ENCODE data around the gene PPP1R2C.

The PPP1R2C gene

DNA sequence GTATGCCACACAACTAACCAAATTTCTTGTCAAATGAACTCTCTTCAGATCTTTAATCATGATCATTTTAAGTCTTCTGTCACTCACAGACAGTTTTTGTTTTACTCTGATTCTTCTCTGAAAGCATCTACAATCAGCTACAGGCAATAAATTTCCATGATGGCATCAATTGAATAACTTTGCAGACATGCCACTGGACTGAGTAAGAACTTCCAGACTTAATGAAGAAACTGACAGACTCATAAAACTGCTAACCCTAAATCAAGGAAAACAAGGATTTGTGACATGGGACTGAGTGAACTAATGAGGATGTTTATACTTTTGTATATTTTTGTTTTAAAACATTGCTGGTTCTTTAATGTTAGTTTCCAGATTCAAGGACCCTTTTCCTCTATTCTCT is 5.5 kb upstream of the PPP1R2C start:
- Histone ChIP-seq H3K27ac (ENCODE audit: low read depth, low read length) (no peak overlapping the region), H3K27me3 (ENCODE audit: control insufficient read depth in 1 of 2, insufficient read depth in 2 of 2, low read length in 2 of 2) (peaks cover 0 to 4% of the 10 kb centered on the region in 2 donors)

DNA sequence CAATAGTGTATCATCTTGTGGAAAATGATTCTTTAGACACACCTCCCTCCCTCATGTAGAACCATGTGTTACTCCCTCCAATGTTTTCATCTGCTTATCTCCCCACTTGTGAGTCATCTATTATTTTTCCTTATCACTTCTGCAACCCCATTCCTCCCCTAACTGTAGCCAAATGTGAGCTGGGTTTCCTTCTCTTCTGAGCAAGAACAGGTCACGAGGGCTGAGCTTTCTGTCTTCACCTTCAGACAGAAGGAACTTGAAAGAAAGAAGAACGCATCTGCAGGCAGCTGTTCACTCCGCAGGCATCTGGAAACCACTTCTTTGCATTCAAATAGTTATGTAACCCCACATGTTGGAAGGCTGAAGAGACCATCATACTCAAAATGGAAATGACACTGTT is 1.8 kb downstream of the PPP1R2C start:
- Histone ChIP-seq H3K36me3 (ENCODE audit: insufficient read depth, low read length) (no peaks in the 10 kb centered on the region), H3K27ac (ENCODE audit: low read depth, low read length) (no peak overlapping the region), H3K4me1 (ENCODE audit: insufficient read depth, low read length) (no peaks in the 10 kb centered on the region), H3K9me3 (ENCODE audit: low read length) (no peaks in the 10 kb centered on the region), H3K4me3 (ENCODE audit: low read depth in 1 of 2, low read length in 2 of 2) (no peak overlapping the region), H3K9ac (ENCODE audit: low read length) (no peak overlapping the region), H3K27me3 (ENCODE audit: control insufficient read depth in 1 of 2, insufficient read depth in 2 of 2, low read length in 2 of 2) (peaks cover 0 to 11% of the 10 kb centered on the region in 2 donors)

More for the DNA sequence above, 5.5 kb upstream of the PPP1R2C start:
- Histone ChIP-seq H3K4me3 (ENCODE audit: low read depth in 1 of 2, low read length in 2 of 2) (no peak overlapping the region), H3K9ac (ENCODE audit: low read length) (no peak overlapping the region), H3K9me3 (ENCODE audit: low read length) (no peaks in the 10 kb centered on the region), H3K36me3 (ENCODE audit: insufficient read depth, low read length) (no peaks in the 10 kb centered on the region), H3K4me1 (ENCODE audit: insufficient read depth, low read length) (no peaks in the 10 kb centered on the region)

DNA sequence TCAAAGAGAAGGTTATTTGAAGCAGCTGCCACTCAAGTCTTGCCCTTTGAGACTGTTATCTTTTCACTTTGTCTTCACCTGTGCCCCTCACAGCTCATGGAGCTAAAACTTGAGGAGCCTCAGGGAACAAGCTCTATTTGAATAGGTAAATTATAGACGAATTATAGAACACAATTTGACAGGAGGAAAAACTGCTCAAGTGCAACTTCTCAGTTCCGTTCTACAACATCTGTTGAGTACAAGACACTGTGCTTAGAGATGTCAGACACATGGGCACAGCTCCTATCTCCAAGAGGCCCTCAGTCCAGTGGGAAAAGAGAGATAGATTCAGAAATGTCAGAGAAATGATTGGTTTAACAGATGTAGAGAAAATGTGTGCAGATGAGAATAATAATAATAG is 5.1 kb downstream of the PPP1R2C start:
- H3K27ac ChIP-seq (ENCODE audit: low read depth, low read length) = no peak overlapping the region
- no peak overlapping the region for H3K9ac ChIP-seq (ENCODE audit: low read length)
- H3K9me3 ChIP-seq (ENCODE audit: low read length) = no peaks in the 10 kb centered on the region
- no peaks in the 10 kb centered on the region for H3K36me3 ChIP-seq (ENCODE audit: insufficient read depth, low read length)
- peaks cover 0 to 1% of the 10 kb centered on the region in 2 donors for H3K27me3 ChIP-seq (ENCODE audit: control insufficient read depth in 1 of 2, insufficient read depth in 2 of 2, low read length in 2 of 2)
- no peak overlapping the region for H3K4me3 ChIP-seq (ENCODE audit: low read depth in 1 of 2, low read length in 2 of 2)
- no peaks in the 10 kb centered on the region for H3K4me1 ChIP-seq (ENCODE audit: insufficient read depth, low read length)

DNA sequence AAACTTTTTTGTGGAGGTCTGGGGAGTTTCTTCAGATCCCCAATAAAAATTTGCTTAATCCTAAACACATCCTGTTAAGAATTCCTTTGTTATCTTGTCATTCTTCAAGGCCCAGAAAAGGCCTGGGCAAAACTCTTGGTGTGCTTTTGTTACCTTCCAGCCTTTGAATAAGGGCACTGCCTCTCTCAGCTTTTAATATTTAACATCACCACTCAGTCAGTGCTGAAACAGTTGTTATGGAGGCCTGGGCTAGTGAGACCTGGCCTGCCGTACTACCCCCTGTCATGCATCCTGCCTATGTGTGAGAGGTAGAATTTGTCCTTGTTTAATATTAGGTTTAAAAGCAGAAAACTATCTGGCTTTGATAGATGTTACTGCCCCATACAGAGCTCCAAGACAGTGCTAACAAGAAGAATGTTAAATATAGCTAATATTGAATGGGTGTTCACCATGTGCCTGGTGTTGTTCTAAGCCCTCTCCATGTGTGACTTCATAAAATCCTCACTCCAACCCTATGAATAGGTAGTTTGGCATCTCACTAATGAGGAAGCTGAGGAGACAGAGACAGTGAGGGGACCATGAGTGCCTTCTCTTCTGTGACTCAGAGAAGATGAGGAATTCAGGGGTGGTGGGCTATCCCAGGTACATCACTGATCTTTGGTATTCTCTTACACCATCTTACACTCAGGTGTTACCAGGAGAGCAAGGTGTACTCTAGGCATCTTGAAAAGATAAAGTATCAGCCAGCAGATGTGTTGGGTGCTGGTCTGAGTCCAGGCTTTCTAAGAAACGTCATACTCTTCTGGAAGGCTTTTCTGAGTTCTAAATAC is 6.2 kb downstream of the PPP1R2C start:
- Histone ChIP-seq H3K9me3 (ENCODE audit: low read length) (no peaks in the 10 kb centered on the region), H3K27ac (ENCODE audit: low read depth, low read length) (no peak overlapping the region), H3K9ac (ENCODE audit: low read length) (no peak overlapping the region), H3K27me3 (ENCODE audit: control insufficient read depth in 1 of 2, insufficient read depth in 2 of 2, low read length in 2 of 2) (no peaks in the 10 kb centered on the region), H3K4me3 (ENCODE audit: low read depth in 1 of 2, low read length in 2 of 2) (no peak overlapping the region), H3K4me1 (ENCODE audit: insufficient read depth, low read length) (no peaks in the 10 kb centered on the region), H3K36me3 (ENCODE audit: insufficient read depth, low read length) (no peaks in the 10 kb centered on the region)

DNA sequence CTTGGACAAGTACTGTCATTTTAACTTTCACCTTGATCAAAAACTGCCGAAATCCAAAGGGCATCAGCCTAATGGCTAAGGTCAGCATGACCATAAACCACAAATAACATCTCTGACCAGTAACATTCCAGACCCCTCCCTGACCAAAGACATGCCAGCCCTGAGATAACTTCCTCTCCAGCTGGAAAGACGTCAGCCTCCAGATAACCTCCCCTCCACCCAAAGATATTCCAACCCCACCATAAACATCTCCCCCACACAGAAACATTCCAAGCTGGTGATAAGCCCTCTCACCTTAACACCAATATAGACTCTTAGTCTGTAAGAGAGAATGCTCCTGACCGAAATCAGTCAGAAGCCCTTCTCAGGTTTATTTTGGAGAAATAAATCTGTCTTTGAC is 7.4 kb downstream of the PPP1R2C start:
- Histone ChIP-seq H3K4me3 (ENCODE audit: low read depth in 1 of 2, low read length in 2 of 2) (no peak overlapping the region), H3K4me1 (ENCODE audit: insufficient read depth, low read length) (no peaks in the 10 kb centered on the region), H3K9me3 (ENCODE audit: low read length) (no peaks in the 10 kb centered on the region)

DNA sequence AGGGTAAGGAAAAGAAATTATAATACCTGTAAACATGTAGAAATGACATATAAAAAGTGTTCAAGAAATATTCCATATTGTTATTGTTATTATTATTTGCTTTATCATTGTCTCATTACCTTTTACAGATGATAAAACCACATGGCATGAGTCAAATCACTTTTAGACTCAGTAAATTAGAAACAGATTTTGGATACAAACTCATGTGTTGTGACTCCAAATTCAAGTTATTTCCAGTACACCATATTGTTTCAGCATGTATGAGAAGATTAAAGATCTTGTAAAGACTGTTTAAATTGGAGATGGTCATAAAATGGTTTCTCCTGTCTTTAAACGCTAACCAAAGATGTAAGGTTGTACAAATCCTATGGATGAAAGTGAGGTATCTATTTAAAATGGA is 18.1 kb downstream of the PPP1R2C start:
- no peaks in the 10 kb centered on the region for H3K36me3 ChIP-seq (ENCODE audit: insufficient read depth, low read length)
- no peak overlapping the region for H3K4me3 ChIP-seq (ENCODE audit: low read depth in 1 of 2, low read length in 2 of 2)
- no peaks in the 10 kb centered on the region for H3K27me3 ChIP-seq (ENCODE audit: control insufficient read depth in 1 of 2, insufficient read depth in 2 of 2, low read length in 2 of 2)
- no peak overlapping the region for H3K9ac ChIP-seq (ENCODE audit: low read length)
- H3K9me3 ChIP-seq (ENCODE audit: low read length) = no peaks in the 10 kb centered on the region
- H3K27ac ChIP-seq (ENCODE audit: low read depth, low read length) = no peak overlapping the region
- no peaks in the 10 kb centered on the region for H3K4me1 ChIP-seq (ENCODE audit: insufficient read depth, low read length)

More for the DNA sequence above, 7.4 kb downstream of the PPP1R2C start:
- Histone ChIP-seq H3K27ac (ENCODE audit: low read depth, low read length) (no peak overlapping the region), H3K27me3 (ENCODE audit: control insufficient read depth in 1 of 2, insufficient read depth in 2 of 2, low read length in 2 of 2) (no peaks in the 10 kb centered on the region), H3K36me3 (ENCODE audit: insufficient read depth, low read length) (no peaks in the 10 kb centered on the region), H3K9ac (ENCODE audit: low read length) (no peak overlapping the region)

DNA sequence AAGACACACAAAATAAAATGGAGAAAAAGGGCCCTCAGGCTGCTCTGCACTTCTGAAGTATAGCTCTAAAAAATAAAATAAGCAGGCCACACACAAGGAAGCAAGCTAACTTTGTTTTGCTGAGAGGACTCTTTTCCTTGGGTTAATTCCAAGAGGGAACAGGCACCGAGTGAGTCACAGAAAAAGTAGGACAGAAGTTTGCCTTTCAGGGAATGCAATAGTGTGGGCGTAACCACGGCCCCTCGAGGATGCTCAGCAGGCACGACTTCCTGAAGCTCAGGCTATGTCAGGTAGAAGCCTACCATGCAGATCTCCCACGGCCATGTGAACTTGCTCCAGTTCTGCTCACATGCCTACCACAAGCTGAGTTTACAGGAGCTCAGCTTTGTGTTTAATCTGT is 22.1 kb downstream of the PPP1R2C start:
- Histone ChIP-seq H3K36me3 (ENCODE audit: insufficient read depth, low read length) (no peaks in the 10 kb centered on the region), H3K27me3 (ENCODE audit: control insufficient read depth in 1 of 2, insufficient read depth in 2 of 2, low read length in 2 of 2) (no peaks in the 10 kb centered on the region), H3K9ac (ENCODE audit: low read length) (no peak overlapping the region), H3K4me3 (ENCODE audit: low read depth in 1 of 2, low read length in 2 of 2) (no peak overlapping the region), H3K27ac (ENCODE audit: low read depth, low read length) (no peak overlapping the region), H3K4me1 (ENCODE audit: insufficient read depth, low read length) (no peaks in the 10 kb centered on the region), H3K9me3 (ENCODE audit: low read length) (no peaks in the 10 kb centered on the region)

DNA sequence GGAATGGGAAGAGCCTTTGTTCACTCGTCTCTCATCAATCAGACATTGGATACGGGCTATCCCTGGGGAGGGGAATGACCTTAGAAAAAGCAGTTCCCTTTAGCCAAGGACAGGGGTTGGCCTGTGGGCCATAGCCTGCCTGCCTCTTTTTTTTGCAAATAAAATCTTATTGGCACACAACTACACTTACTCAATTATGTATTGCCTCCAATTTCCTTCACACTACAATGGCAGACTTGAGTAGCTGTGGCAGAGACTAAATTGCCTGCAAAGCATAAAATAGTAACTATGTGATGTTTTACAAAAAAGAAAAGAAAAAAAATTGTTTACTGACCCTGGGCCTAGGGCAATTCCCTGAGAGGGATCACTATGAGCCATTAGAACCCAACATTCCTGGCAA is 23.4 kb downstream of the PPP1R2C start:
- Histone ChIP-seq H3K36me3 (ENCODE audit: insufficient read depth, low read length) (no peaks in the 10 kb centered on the region), H3K27me3 (ENCODE audit: control insufficient read depth in 1 of 2, insufficient read depth in 2 of 2, low read length in 2 of 2) (no peaks in the 10 kb centered on the region), H3K27ac (ENCODE audit: low read depth, low read length) (no peak overlapping the region), H3K9ac (ENCODE audit: low read length) (no peak overlapping the region), H3K9me3 (ENCODE audit: low read length) (no peaks in the 10 kb centered on the region), H3K4me3 (ENCODE audit: low read depth in 1 of 2, low read length in 2 of 2) (no peak overlapping the region), H3K4me1 (ENCODE audit: insufficient read depth, low read length) (no peaks in the 10 kb centered on the region)

DNA sequence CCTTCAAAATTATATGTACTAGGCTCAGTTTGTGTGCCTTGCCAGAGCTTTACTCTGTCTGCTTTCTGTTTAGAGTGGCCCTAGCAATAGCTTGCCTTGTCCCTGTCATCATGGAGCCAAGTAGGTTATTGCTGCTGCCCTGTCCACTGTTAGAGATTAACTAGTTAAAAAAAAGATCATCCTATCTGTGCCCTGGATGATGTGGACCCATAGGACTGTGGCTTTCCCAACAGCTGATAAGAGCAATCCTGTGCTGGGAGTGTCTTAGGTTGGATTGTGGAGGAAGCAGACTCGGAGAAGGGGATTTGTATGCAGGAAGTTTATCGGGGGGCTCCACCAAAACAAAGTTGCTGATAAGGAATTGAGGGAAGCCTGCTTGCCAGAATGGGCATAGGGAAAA is 23.8 kb downstream of the PPP1R2C start:
- H3K36me3 ChIP-seq (ENCODE audit: insufficient read depth, low read length) = no peaks in the 10 kb centered on the region
- no peaks in the 10 kb centered on the region for H3K9me3 ChIP-seq (ENCODE audit: low read length)
- no peaks in the 10 kb centered on the region for H3K4me1 ChIP-seq (ENCODE audit: insufficient read depth, low read length)
- no peak overlapping the region for H3K9ac ChIP-seq (ENCODE audit: low read length)
- no peak overlapping the region for H3K27ac ChIP-seq (ENCODE audit: low read depth, low read length)
- H3K4me3 ChIP-seq (ENCODE audit: low read depth in 1 of 2, low read length in 2 of 2) = no peak overlapping the region
- H3K27me3 ChIP-seq (ENCODE audit: control insufficient read depth in 1 of 2, insufficient read depth in 2 of 2, low read length in 2 of 2) = no peaks in the 10 kb centered on the region

DNA sequence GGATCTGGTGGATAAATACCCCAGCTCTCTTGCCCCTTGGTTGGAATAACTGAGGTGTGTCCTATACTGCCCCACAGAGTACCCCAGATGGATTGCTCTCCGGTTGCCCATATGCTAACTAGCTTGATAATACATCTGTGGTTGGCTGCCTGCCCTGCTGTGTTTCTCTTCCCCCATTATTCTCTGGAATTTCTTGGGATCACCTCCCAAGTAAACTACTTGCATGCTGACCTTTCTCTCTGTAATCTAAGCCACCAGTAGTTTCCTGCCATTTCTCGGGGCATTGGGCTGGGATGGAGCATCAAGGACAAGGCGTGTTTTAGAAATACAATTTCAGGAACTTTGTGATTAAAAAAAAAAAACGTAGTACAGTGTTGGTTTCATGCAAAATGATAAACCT is 25.2 kb downstream of the PPP1R2C start:
- Histone ChIP-seq H3K4me1 (ENCODE audit: insufficient read depth, low read length) (no peaks in the 10 kb centered on the region), H3K9ac (ENCODE audit: low read length) (no peak overlapping the region), H3K27ac (ENCODE audit: low read depth, low read length) (no peak overlapping the region), H3K9me3 (ENCODE audit: low read length) (no peaks in the 10 kb centered on the region), H3K4me3 (ENCODE audit: low read depth in 1 of 2, low read length in 2 of 2) (no peak overlapping the region), H3K27me3 (ENCODE audit: control insufficient read depth in 1 of 2, insufficient read depth in 2 of 2, low read length in 2 of 2) (no peaks in the 10 kb centered on the region), H3K36me3 (ENCODE audit: insufficient read depth, low read length) (no peaks in the 10 kb centered on the region)

DNA sequence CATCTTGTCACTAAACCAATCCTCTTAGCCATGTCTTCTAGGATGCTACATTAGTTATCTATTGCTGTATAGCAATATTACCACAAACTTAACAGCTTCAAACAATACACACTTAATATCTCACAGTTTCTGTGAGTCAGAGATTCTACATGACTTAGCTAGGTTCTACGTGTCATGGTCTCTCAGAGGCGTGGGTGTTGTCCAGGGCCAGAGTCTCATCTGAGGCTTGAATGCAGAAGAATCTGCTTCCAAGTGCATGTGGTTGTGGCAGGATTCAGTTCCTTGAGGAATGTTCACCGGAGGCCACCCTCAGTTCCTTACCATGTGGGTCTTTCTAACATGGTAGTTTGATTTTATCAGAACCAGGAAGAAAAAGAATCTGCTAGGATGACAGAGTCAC is 26.4 kb downstream of the PPP1R2C start:
- Histone ChIP-seq H3K4me1 (ENCODE audit: insufficient read depth, low read length) (no peaks in the 10 kb centered on the region), H3K4me3 (ENCODE audit: low read depth in 1 of 2, low read length in 2 of 2) (no peak overlapping the region), H3K9ac (ENCODE audit: low read length) (no peak overlapping the region), H3K9me3 (ENCODE audit: low read length) (no peaks in the 10 kb centered on the region), H3K27me3 (ENCODE audit: control insufficient read depth in 1 of 2, insufficient read depth in 2 of 2, low read length in 2 of 2) (no peaks in the 10 kb centered on the region), H3K27ac (ENCODE audit: low read depth, low read length) (no peak overlapping the region), H3K36me3 (ENCODE audit: insufficient read depth, low read length) (no peaks in the 10 kb centered on the region)

All from muscle layer of colon (tissue), 2 donors.